GM23248 (cell line): ENCODE measurements around the gene HOXC12. TPM values are rescaled to one million over a fixed set of nuclear protein-coding genes. Genes with fewer than 3 reads are reported as not detected.
A peak's percentile ranks its signal among the peaks of the same experiment; 100 is the strongest.

Experiments
- DNase-seq: peaks from one replicate; pipeline ENCODE4 v3.0.0-alpha.2; 2015
- H2AFZ ChIP-seq: fragments of 200-600 bp; sonication (generic); 2 replicates; pipeline ENCODE4 v1.6.1; 2016; ENCODE audit warnings: antibody characterized with exemption
- H3F3A ChIP-seq: fragments of 200-600 bp; sonication (generic); 2 replicates; pipeline ENCODE4 v1.6.1; 2016; ENCODE audit warnings: mild to moderate bottlenecking, antibody characterized with exemption, mixed run types; ENCODE audit not compliant: insufficient read depth
- H3K27ac ChIP-seq: fragments of 200-600 bp; sonication (generic); 2 replicates; pipeline ENCODE4 v1.5.1; 2016; ENCODE audit warnings: mild to moderate bottlenecking
- H3K27me3 ChIP-seq: fragments of 200-600 bp; sonication (generic); replicated peaks from 2 replicates; pipeline ENCODE4 v1.6.1; 2016; ENCODE audit warnings: mild to moderate bottlenecking; ENCODE audit not compliant: insufficient read depth
- H3K36me3 ChIP-seq: fragments of 200-600 bp; sonication (generic); 2 replicates; pipeline ENCODE4 v1.6.1; 2016; ENCODE audit warnings: low read depth, mild to moderate bottlenecking
- H3K4me1 ChIP-seq: fragments of 200-600 bp; sonication (generic); 2 replicates; pipeline ENCODE4 v1.6.1; 2016; ENCODE audit warnings: mild to moderate bottlenecking; ENCODE audit not compliant: insufficient read depth
- H3K4me2 ChIP-seq: fragments of 200-600 bp; sonication (generic); one replicate; pipeline ENCODE4 v1.6.1; 2016; ENCODE audit warnings: mild to moderate bottlenecking; ENCODE audit not compliant: unreplicated experiment
- H3K4me3 ChIP-seq: fragments of 200-600 bp; sonication (generic); 2 replicates; pipeline ENCODE4 v1.5.1; 2016; ENCODE audit warnings: mild to moderate bottlenecking
- H3K79me2 ChIP-seq: fragments of 200-600 bp; sonication (generic); 2 replicates; pipeline ENCODE4 v1.6.1; 2016; ENCODE audit warnings: mild to moderate bottlenecking; ENCODE audit not compliant: insufficient read depth
- H3K9ac ChIP-seq: fragments of 200-600 bp; sonication (generic); 2 replicates; pipeline ENCODE4 v1.6.1; 2016; ENCODE audit warnings: mild to moderate bottlenecking
- H3K9me2 ChIP-seq: fragments of 200-600 bp; sonication (generic); 2 replicates; pipeline ENCODE4 v1.6.1; 2016; ENCODE audit warnings: mixed run types, mild to moderate bottlenecking, moderate library complexity; ENCODE audit not compliant: insufficient read depth
- H3K9me3 ChIP-seq: fragments of 200-600 bp; sonication (generic); one replicate; pipeline ENCODE4 v1.6.1; 2017; ENCODE audit warnings: low read depth
- H4K20me1 ChIP-seq: fragments of 200-600 bp; sonication (generic); 2 replicates; pipeline ENCODE4 v1.6.0; 2016; ENCODE audit not compliant: insufficient read depth
- EZH2 ChIP-seq: fragments of 200-600 bp; sonication (generic); IDR thresholded peaks from 2 replicates; pipeline ENCODE4 v1.6.1; 2018; ENCODE audit warnings: antibody characterized with exemption, mild to moderate bottlenecking; ENCODE audit not compliant: insufficient read depth, poor library complexity, severe bottlenecking
- EZH2phosphoT487 ChIP-seq: fragments of 200-600 bp; sonication (generic); IDR thresholded peaks from 2 replicates; pipeline ENCODE4 v1.6.1; 2018; ENCODE audit warnings: antibody characterized with exemption, moderate library complexity, mild to moderate bottlenecking, low read depth; ENCODE audit not compliant: insufficient read depth
- WGBS, 2 experiments: methylation state at CpG; one replicate each; pipeline ENCODE4 v1.1.6; 2015 to 2017; ENCODE audit warnings: low lambda C conversion rate in 2 of 2, low coverage in 1 of 2; ENCODE audit errors: missing lambda C conversion rate in 2 of 2; 5-methylcytosine and 5-hydroxymethylcytosine counted together
- in situ Hi-C: fragments of 300-500 bp; cut with MboI; formaldehyde crosslinking; loops from 2 replicates; pipeline ENCODE4 v1.15.0; 2020
- polyA plus RNA-seq: library from polyadenylated mRNA; unstranded; fragments of >200 nt; fragmentation: Nextera tagmentation; extraction: Ambion mirVana; gene quantifications from 2 replicates; pipeline ENCODE4 v1.2.1, GENCODE V29; 2016
- total RNA-seq: library from RNA; depleted of rRNA; stranded (reverse); fragments of >200 nt; shearing (Covaris generic); gene quantifications from 2 replicates; pipeline ENCODE4 v1.2.3, GENCODE V29; 2014

The HOXC12 gene
- total and polyA plus RNA-seq, 2 experiments from 2014 or later: not detected

GRCh38 chr12:53995002-53995377 lies 40.3 kb downstream of the HOXC12 start:
- WGBS, 2 experiments: 10% methylated on average over 17 of the region's 17 CpGs
- DNase-seq: peak; percentile 62

DNA sequence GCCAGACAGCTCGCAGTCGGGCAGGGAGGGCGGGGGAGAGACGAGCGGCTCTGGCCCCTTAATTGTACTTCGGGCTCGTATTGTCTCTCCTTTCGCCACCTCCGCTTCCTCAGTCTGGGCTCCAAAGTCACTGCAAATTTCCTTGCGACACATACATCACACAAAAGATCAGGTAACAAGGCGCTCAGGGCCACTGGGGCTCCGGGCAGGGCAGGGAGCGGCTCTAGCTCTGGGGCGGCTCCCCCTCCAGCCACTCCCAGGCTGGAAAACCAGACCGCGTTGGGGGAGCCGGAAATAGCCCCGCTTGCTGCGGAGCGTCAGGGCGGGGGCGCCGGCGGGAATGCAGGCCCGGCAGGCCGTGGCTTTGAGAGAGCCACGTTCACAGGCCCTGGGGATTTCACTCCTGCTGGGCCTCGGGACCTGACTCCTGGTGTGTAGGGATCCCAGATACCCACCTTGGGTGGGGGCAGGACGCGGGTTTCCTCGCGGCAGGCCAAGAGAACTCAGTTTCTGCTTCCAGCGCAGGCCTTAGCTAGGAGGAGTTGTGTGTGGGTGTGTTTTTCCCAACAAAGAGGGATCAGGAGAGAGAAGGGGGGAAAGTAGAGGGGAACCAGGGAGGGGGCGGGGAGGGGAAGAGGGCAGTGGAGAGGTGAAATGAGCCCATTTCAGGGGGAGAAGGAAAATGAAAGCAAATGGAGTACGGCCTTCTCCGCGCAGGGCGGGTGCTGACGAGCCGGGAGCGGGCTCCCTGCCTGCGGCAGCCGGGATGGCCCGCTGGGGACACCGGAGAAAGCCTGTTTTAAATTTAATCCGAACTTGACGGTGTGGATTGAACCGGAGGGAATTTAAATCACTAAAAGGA lies 40.9 kb downstream of the HOXC12 start:
- H4K20me1 ChIP-seq: no peaks in the 10 kb centered on the region
- no peaks in the 10 kb centered on the region for H3K9me3 ChIP-seq
- peak overlapping the region; percentile 70 for H2AFZ ChIP-seq
- H3K27ac ChIP-seq: no peak overlapping the region
- H3K27me3 ChIP-seq: peaks cover 42% of the 10 kb centered on the region
- H3K4me3 ChIP-seq: peak overlapping the region; percentile 56
- peak overlapping the region; percentile 66 for H3K4me2 ChIP-seq
- H3K9me2 ChIP-seq: no peaks in the 10 kb centered on the region
- peak overlapping the region; percentile 75 for H3K9ac ChIP-seq
- H3F3A ChIP-seq: no peaks in the 10 kb centered on the region
- no peaks in the 10 kb centered on the region for H3K36me3 ChIP-seq
- DNase-seq: peak; percentile 64
- 25 to 40% methylated on average over 37 to 45 of the region's 48 CpGs for WGBS, 2 experiments
- H3K4me1 ChIP-seq: peaks cover 2% of the 10 kb centered on the region; the same call in 1 of the 2 replicates
- TF ChIP-seq EZH2phosphoT487 (no peak), EZH2 (no peak)
- in situ Hi-C loops: no loop called here
- H3K79me2 ChIP-seq: 0 out of 2 replicates have a peak, but pooled peaks cover 1% of the 10 kb centered on the region

More at GRCh38 chr12:53995002-53995377, 40.3 kb downstream of the HOXC12 start:
- Histone ChIP-seq H3K9me2 (no peaks in the 10 kb centered on the region), H3K9me3 (no peaks in the 10 kb centered on the region), H3K36me3 (no peaks in the 10 kb centered on the region), H3K4me2 (peak overlapping the region; percentile 66), H4K20me1 (no peaks in the 10 kb centered on the region), H3K4me1 (peaks cover 8% of the 10 kb centered on the region; the same call in 1 of the 2 replicates), H3K4me3 (peak overlapping the region; percentile 56), H3K27ac (no peak overlapping the region), H3K79me2 (no peaks in the 10 kb centered on the region), H3K9ac (peak overlapping the region; percentile 75), H3F3A (no peaks in the 10 kb centered on the region), H3K27me3 (peaks cover 48% of the 10 kb centered on the region), H2AFZ (peak overlapping the region; percentile 70)
- in situ Hi-C loops: no loop called here
- TF ChIP-seq EZH2phosphoT487 (0 out of 2 replicates have a peak, but pooled peaks have one; percentile 54), EZH2 (peak; percentile 63)

DNA sequence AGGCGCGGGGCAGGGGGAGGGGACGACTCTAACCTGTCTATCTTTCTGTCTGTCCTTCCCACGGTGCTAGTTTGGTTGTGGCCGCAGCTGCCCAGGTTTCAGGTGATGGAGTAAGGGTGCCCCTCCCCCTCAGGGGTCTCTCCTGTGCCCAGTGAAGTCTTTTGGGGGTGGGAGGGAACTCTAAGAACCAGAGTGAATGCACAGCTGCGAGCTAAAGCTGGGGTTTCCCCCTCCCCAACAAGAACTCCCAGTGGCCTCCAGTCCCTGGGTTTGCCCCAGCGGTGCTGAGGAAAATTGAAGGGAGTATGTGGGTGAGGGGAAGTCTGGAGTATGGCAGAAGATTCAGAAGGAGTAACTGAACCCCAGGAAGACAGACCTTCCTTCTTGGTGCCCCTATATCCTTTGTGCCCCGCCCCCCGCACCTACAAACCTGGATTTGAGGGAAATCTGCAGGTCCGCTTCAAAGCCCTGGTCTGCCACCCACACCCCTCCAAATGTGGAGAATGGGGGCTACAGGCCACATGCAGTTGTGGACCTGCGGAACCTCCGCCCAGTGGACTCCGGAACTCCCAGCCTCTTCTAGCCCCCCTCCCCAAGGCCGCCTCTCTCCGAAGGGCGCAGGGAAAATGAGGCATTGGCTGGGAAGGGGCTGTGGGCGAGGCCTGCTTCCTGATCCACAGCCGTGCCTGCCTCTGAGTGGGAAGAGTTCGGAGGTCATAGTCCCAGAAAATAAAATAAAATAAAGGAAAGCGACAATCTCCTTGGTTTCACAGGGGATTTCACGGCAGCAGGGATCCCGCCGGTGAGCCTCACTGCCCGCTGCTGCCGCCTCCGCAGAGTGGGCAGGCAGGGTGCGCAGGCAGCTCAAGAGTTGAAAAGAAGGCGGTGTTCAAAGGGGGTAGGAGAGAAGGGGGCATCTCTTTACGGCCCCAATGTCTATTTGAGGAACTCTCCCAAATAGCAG lies 41.8 kb downstream of the HOXC12 start:
- Histone ChIP-seq H3K9ac (peak overlapping the region; percentile 75), H3K4me2 (no peak overlapping the region), H3K79me2 (peaks cover 9% of the 10 kb centered on the region; the same call in 1 of the 2 replicates), H3K36me3 (no peaks in the 10 kb centered on the region), H4K20me1 (no peaks in the 10 kb centered on the region), H3F3A (no peaks in the 10 kb centered on the region), H3K27me3 (peaks cover 33% of the 10 kb centered on the region), H3K4me3 (no peak overlapping the region), H2AFZ (no peak overlapping the region), H3K4me1 (peaks cover 3% of the 10 kb centered on the region; the same call in 1 of the 2 replicates), H3K9me3 (no peaks in the 10 kb centered on the region), H3K27ac (no peak overlapping the region), H3K9me2 (no peaks in the 10 kb centered on the region)
- DNase-seq: no peak
- in situ Hi-C loops: no loop called here
- WGBS, 2 experiments: 93% methylated on average over 29 of the region's 29 CpGs
- no peak for TF ChIP-seq EZH2phosphoT487
- TF ChIP-seq EZH2: no peak
